ENCODE measurements around the gene ARHGAP33.

ARHGAP33 gene

DNA sequence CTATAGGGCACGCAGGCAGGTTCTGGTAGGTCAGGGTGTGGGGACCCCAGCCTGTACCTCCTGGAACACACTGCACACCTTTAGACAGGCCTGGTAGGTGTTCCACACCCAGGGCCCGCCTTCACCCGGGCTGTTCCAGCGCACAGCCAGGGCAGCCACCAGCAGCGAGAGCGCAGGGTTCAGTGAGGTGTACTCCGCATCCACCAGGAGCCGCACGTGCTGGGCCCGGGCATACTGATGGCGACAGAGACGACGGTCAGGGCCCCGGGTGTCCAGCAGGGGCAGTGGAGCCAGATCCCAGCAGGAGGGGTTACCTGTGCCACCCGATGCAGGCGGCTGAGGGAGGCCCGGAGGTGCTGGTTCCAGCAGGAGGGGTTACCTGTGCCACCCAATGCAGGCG is 31.2 kb downstream of the ARHGAP33 start:
- Histone ChIP-seq H3K27me3 (no peaks in the 10 kb centered on the region; the same call in 1 of the 2 replicates), H3K4me3 (ENCODE audit: low read depth, low read length) (no peak overlapping the region), H3K36me3 (no peaks in the 10 kb centered on the region), H3K4me1 (no peaks in the 10 kb centered on the region), H3K9me3 (no peaks in the 10 kb centered on the region)
- DNase-seq, result no peak
- TF ChIP-seq, protein P1, sequence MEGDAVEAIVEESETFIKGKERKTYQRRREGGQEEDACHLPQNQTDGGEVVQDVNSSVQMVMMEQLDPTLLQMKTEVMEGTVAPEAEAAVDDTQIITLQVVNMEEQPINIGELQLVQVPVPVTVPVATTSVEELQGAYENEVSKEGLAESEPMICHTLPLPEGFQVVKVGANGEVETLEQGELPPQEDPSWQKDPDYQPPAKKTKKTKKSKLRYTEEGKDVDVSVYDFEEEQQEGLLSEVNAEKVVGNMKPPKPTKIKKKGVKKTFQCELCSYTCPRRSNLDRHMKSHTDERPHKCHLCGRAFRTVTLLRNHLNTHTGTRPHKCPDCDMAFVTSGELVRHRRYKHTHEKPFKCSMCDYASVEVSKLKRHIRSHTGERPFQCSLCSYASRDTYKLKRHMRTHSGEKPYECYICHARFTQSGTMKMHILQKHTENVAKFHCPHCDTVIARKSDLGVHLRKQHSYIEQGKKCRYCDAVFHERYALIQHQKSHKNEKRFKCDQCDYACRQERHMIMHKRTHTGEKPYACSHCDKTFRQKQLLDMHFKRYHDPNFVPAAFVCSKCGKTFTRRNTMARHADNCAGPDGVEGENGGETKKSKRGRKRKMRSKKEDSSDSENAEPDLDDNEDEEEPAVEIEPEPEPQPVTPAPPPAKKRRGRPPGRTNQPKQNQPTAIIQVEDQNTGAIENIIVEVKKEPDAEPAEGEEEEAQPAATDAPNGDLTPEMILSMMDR (IDR thresholded peaks at IDR 0.05; ENCODE audit: low read depth, low read length), result no peak

DNA sequence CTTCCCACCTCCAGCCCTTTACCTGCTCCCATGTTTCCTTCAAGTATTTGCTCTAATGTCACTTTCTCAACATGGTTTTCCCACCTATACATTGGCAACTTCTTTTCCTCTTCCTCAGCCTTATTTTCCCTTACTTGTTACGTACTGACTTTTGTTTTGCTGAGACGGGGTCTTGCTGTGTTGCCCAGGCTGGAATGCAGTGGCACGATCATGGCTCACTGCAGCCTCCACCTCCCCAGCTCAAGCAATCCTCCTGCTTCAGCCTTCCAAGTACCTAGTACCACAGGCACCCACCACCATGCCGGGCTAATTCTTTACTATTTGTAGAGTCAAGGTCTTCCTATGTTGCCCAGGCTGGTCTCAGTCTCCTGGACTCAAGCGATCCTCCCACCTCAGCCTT is 32.3 kb downstream of the ARHGAP33 start:
- Histone ChIP-seq H3K27me3 (no peaks in the 10 kb centered on the region; the same call in 1 of the 2 replicates), H3K9me3 (no peaks in the 10 kb centered on the region), H3K4me3 (ENCODE audit: low read depth, low read length) (no peak overlapping the region), H3K36me3 (no peaks in the 10 kb centered on the region), H3K4me1 (no peaks in the 10 kb centered on the region)
- no peak for DNase-seq
- TF ChIP-seq, protein P1 (IDR thresholded peaks at IDR 0.05; ENCODE audit: low read depth, low read length), result no peak

DNA sequence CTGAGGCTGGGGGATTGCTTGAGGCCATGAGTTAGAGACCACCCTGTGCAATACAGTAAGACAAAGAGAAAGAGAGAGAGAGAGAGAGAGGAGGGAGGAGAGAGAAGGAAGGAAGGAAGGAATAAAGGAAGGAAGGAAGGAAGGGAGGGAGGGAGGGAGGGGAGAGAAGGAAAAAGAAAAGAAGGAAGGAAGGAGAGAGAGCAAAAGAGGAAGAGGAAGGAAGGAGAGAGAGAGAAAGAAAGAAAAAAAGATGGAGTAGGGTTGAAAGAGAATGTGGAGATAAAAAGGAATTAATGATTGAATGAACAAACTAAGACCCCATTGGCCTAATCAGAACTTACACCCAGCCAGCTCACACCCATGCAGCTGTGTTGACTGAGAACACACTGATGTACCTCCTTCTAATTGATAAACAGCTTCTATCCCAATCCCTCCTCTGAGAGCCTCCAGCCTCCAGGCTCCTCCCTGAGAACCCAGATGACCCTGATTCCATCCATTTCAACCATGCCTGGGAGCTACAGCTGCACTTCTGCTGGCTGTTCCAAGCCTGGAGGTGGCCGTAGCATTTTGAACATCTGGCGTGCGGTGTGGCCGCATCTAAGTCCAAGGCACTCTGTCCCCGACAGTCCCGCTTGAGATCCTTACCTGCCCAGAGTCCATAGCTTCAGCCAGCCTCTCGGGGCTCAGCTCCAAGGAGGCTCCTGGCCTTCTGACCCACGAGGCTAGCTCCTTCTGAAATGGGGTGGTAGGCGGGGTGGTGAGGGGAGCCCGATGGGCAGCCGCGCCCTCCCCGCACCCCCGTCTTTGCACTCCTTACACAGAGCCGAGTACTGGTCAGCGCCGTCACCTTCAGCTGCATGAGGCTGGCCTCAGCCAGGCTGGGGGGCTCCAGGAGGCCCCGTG is 36.2 kb downstream of the ARHGAP33 start:
- TF ChIP-seq, protein P1 (IDR thresholded peaks at IDR 0.05; ENCODE audit: low read depth, low read length), result no peak
- Histone ChIP-seq H3K27me3 (no peaks in the 10 kb centered on the region; the same call in 1 of the 2 replicates), H3K9me3 (no peaks in the 10 kb centered on the region; the same call in 1 of the 2 replicates), H3K4me1 (no peaks in the 10 kb centered on the region), H3K4me3 (ENCODE audit: low read depth, low read length) (no peak overlapping the region), H3K36me3 (no peaks in the 10 kb centered on the region)
- DNase-seq, result no peak

DNA sequence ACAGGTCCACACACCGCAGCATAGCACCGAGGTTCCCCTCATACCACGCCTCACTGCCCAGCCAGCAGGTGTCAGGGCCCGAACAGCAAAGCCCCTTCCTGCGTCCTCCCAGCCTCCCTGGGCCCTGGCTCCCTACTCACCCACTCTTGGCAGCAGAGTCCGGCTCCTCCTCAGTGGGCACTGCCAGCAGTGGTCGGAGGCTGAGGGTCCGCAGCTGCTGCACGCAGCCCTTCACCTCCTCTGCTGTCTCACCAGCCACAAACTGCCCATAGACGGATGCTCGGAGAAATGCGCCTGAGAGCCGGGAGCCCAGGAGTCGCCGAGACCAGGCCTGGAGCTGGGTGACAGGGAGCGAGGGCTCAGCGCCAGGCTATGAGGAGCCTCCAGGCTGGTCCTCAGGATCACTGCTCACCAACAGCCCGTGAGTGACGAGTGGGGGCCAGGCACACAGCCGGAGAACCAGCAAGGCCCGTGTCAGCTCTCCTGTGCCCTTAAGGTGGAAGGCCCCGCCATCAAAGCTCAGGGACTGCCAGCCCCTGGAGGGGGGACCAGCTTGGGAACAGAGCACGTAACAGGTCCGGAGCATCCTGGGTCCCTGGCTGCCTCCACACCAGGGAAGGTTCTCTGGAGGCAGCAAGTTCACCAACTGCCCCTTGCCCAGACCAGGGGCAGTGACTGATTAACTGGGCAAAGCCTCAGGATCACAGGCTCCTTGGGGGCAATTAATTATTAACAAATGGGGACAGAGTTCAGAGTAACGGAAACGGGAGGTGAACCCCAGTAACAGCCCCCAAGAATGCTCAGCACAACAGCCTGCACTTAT is 37.1 kb downstream of the ARHGAP33 start, which contains the start of gene PRODH2:
Gene PRODH2 (minus strand): TSS at position 626 of the 823 bp plus-strand sequence. CDS start 40 bp downstream, at position 586.
- H3K4me1 ChIP-seq, result no peaks in the 10 kb centered on the region
- H3K9me3 ChIP-seq, result no peaks in the 10 kb centered on the region; the same call in 1 of the 2 replicates
- H3K27me3 ChIP-seq, result no peaks in the 10 kb centered on the region; the same call in 1 of the 2 replicates
- TF ChIP-seq, protein P1 (IDR thresholded peaks at IDR 0.05; ENCODE audit: low read depth, low read length), result no peak
- H3K4me3 ChIP-seq (ENCODE audit: low read depth, low read length), result no peak within 1 kb of the TSS
- no peak for DNase-seq
- H3K36me3 ChIP-seq, result no peaks in the 10 kb centered on the region

DNA sequence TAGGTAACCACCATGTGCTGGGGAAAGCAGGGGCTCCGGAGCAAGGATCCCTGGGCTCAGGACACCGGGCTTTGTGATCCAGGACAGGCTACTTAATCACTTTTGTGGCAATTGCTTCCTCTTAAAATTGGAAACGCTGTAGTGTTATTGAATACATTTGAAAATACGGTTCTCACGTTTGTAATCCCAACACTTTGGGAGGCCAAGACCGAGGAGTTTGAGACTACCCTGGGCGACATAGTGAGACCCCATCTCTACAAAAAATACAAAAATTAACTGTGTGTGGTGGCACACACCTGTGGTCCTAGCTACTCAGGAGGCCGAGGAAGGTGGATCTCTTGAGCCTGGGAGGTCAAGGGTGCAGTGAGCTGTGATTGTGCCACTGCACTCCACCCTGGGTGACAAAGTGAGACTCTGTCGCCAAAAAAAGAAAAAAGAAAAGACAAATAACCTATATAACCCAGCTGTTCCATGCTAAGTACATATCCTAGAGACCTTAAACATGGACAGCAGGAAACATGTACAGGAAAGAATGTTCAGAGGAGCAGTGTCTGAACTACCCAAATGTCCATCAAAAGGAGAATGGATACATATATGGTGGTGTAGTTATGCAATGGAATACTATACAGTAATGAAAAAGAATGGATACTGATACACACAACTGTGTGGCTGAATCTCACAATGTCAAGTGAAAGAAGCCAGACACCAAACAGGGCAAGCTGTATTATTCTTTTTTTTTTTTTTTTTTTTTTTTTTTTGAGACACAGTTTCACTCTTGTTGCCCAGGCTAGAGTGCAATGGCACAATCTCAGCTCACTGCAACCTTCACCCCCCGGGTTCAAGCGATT is 37.9 kb downstream of the ARHGAP33 start:
- no peaks in the 10 kb centered on the region; the same call in 1 of the 2 replicates for H3K9me3 ChIP-seq
- TF ChIP-seq, protein P1 (IDR thresholded peaks at IDR 0.05; ENCODE audit: low read depth, low read length), result no peak
- H3K4me3 ChIP-seq (ENCODE audit: low read depth, low read length), result no peak overlapping the region
- no peaks in the 10 kb centered on the region for H3K36me3 ChIP-seq
- H3K4me1 ChIP-seq, result no peaks in the 10 kb centered on the region
- H3K27me3 ChIP-seq, result no peaks in the 10 kb centered on the region
- no peak for DNase-seq

Data from BE2C (cell line).